Left kidney (tissue), 2 donors: Measurements from ENCODE around the gene THAP7. TPM values are rescaled to one million over a fixed set of nuclear protein-coding genes. Genes with fewer than 3 reads are reported as not detected.

ENCODE experiments used
- DNase-seq: peaks from one replicate; pipeline ENCODE4 v3.0.0-alpha.2; 2013
- polyA plus RNA-seq: library from polyadenylated mRNA; unstranded; fragments of 120-200 nt; gene quantifications from one replicate; pipeline ENCODE4 v1.2.1, GENCODE V29; 2013; ENCODE audit not compliant: insufficient read length

THAP7 gene
- polyA plus RNA-seq, 1 donor = 14.1 TPM

GRCh38 chr22:20965104-20965887 is 36.6 kb downstream of the THAP7 start:
- DNase-seq = no peak

- no peak for DNase-seq
Measured at GRCh38 chr22:20964799-20965103, 37.2 kb downstream of the THAP7 start.

GRCh38 chr22:20964090-20964798 is 37.7 kb downstream of the THAP7 start:
- DNase-seq = no peak

- no peak for DNase-seq
Measured at GRCh38 chr22:20963201-20964052, 38.5 kb downstream of the THAP7 start.

GRCh38 chr22:20962491-20962945 is 39.4 kb downstream of the THAP7 start:
- DNase-seq = no peak

GRCh38 chr22:20960609-20961008 is 41.3 kb downstream of the THAP7 start:
- DNase-seq = no peak

- DNase-seq = no peak
Measured at GRCh38 chr22:20959578-20960461, 42.1 kb downstream of the THAP7 start.

GRCh38 chr22:20957683-20958431 is 44.1 kb downstream of the THAP7 start:
- no peak for DNase-seq

GRCh38 chr22:20957102-20957682 is 44.7 kb downstream of the THAP7 start:
- DNase-seq = no peak

GRCh38 chr22:20956258-20957101 is 45.4 kb downstream of the THAP7 start:
- DNase-seq = no peak

- DNase-seq = no peak
Measured at GRCh38 chr22:20955548-20955947, 46.4 kb downstream of the THAP7 start.

- DNase-seq = no peak
Measured at GRCh38 chr22:20953668-20954500, 48.0 kb downstream of the THAP7 start.

GRCh38 chr22:20953342-20953608 is 48.6 kb downstream of the THAP7 start:
- no peak for DNase-seq

GRCh38 chr22:20952544-20953341 is 49.2 kb downstream of the THAP7 start:
- DNase-seq = no peak

- no peak for DNase-seq
Measured at GRCh38 chr22:20951932-20952380, 50.0 kb downstream of the THAP7 start.

- no peak for DNase-seq
Measured at GRCh38 chr22:20951151-20951931, 50.6 kb downstream of the THAP7 start.

GRCh38 chr22:20949698-20950183 is 52.2 kb downstream of the THAP7 start:
- DNase-seq = no peak
